Ovary (tissue), 9 donors: ENCODE results near the gene MYOCOS. TPM values are rescaled to one million over a fixed set of nuclear protein-coding genes. Genes with fewer than 3 reads are reported as not detected.

Experiments used
- DNase-seq, 5 donors: peaks; one replicate each; pipeline ENCODE4 v3.0.0-alpha.2; 2019 to 2020
- H3K27ac ChIP-seq, 2 donors: fragments of 200-600 bp; one replicate each; pipeline versions ENCODE4 v1.5.1 to v1.8.0; 2019 to 2022
- H3K27me3 ChIP-seq: fragments of 200-600 bp; one replicate; pipeline ENCODE4 v1.8.0; 2022
- H3K36me3 ChIP-seq: fragments of 200-600 bp; sonication (generic); one replicate; pipeline ENCODE4 v1.5.1; 2019
- H3K4me1 ChIP-seq: one replicate; pipeline ENCODE4 v1.8.1; 2013; ENCODE audit warnings: mild to moderate bottlenecking, moderate library complexity; ENCODE audit not compliant: insufficient read depth
- H3K4me3 ChIP-seq: fragments of 200-600 bp; sonication (generic); one replicate; pipeline ENCODE4 v1.5.1; 2017
- H3K9me3 ChIP-seq, 2 donors: fragments of 200-600 bp in 1 of 2; sonication (generic) in 1 of 2; one replicate each; pipeline versions ENCODE4 v1.5.1 to v1.8.1; 2013 to 2019; ENCODE audit warnings: mild to moderate bottlenecking in 1 of 2, moderate library complexity in 1 of 2
- EP300 ChIP-seq: sonication (generic); formaldehyde crosslinking; IDR thresholded peaks from one replicate; pipeline ENCODE4 v1.6.1; 2017; ENCODE audit warnings: antibody characterized with exemption
- POLR2A ChIP-seq: fragments of 450-650 bp; IDR thresholded peaks from one replicate; pipeline ENCODE4 v1.6.1; 2017; ENCODE audit warnings: antibody characterized with exemption, mild to moderate bottlenecking, moderate library complexity
- WGBS, 3 donors: extraction: QIAGEN DNeasy Blood & Tissue Kit in 1 of 3; methylation state at CpG; one replicate each; pipeline versions ENCODE4 v1.1.5 to v1.1.7; 2013 to 2017; 5-methylcytosine and 5-hydroxymethylcytosine counted together
- intact Hi-C, 4 donors: fragments of 100-400 bp; cut with DNase I; formaldehyde crosslinking; loops; one replicate each; pipeline versions ENCODE4 v1.11.0 to v1.15.1; 2022 to 2023
- polyA plus RNA-seq, 2 donors: library from polyadenylated mRNA; stranded (reverse); fragments of 200-250 nt in 1 of 2; fragments of 350-450 nt in 1 of 2; fragmentation: Illumina TruSeq in 1 of 2; extraction: RNeasy Lipid Tissue Mini Kit (QIAGEN cat#74804) in 1 of 2; gene quantifications; one replicate each; pipeline ENCODE4 v1.2.3, GENCODE V29; 2013 to 2014
- total RNA-seq, 7 donors: library from RNA; depleted of rRNA in 2 of 7; stranded (reverse); fragments of >200 nt in 2 of 7; fragmentation: NEBNext Ultra II Directional in 3 of 7; extraction: Animal tissue kit (Norgen Biotek cat#: 25700) in 3 of 7; gene quantifications; one replicate each; pipeline versions ENCODE4 v1.1.0 to v1.2.4, GENCODE V29; 2016 to 2023
- TF ChIP-seq, protein P1 (sequence below), 3 donors: fragments of 450-650 bp in 2 of 3; fragments of 200-600 bp in 1 of 3; IDR thresholded peaks; one replicate each; pipeline versions ENCODE4 v1.5.1 to v1.8.0; 2016 to 2022; ENCODE audit warnings: antibody characterized with exemption in 3 of 3, mild to moderate bottlenecking in 1 of 3
- donor health status: DM: no; HTN: no; CAD: no; lungs with moderate emphysema.
- donor health status: DM: no; HTN: no; CAD: no.
- donor health status: Bipolar disorder and iron deficiency.
- donor health status: DM: yes; HTN: yes; CAD: no.
- donor health status: DM: no; HTN: no; CAD: no.
- donor health status: DM: yes; HTN: yes; CAD: no.

Gene MYOCOS
- total and polyA plus RNA-seq, 9 donors = 0.08 to 0.57 TPM; not detected in 7

DNA sequence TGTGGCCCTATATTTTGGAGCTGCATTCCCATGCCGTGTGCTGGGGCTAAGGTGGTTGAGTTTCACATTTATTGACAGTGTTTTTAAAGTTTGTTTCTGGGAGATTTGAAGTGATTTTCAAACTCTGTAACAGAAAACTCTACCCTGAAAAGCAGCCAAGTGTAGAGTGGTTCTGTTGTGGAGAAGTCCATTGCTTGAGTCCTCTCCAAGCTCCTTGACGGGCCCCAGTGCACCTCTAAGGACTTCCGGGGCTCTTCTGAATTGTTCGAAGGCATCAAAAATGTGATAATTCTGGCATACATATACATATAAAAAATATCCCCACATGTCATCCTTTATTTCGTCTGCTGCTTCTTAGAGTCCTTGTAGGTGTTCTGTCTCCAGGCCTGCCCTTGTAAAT, 5.0 kb downstream of the MYOCOS start:
- no peak overlapping the region for H3K27ac ChIP-seq
- WGBS, 3 donors = 74 to 90% (median 80%) methylated on average over 5 of the region's 5 CpGs
- no peak for TF ChIP-seq EP300
- no peak for TF ChIP-seq POLR2A
- TF ChIP-seq, protein P1, sequence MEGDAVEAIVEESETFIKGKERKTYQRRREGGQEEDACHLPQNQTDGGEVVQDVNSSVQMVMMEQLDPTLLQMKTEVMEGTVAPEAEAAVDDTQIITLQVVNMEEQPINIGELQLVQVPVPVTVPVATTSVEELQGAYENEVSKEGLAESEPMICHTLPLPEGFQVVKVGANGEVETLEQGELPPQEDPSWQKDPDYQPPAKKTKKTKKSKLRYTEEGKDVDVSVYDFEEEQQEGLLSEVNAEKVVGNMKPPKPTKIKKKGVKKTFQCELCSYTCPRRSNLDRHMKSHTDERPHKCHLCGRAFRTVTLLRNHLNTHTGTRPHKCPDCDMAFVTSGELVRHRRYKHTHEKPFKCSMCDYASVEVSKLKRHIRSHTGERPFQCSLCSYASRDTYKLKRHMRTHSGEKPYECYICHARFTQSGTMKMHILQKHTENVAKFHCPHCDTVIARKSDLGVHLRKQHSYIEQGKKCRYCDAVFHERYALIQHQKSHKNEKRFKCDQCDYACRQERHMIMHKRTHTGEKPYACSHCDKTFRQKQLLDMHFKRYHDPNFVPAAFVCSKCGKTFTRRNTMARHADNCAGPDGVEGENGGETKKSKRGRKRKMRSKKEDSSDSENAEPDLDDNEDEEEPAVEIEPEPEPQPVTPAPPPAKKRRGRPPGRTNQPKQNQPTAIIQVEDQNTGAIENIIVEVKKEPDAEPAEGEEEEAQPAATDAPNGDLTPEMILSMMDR (IDR thresholded peaks at IDR 0.05) = no peak

GRCh38 chr1:171628225-171628624, 6.2 kb downstream of the MYOCOS start:
- intact Hi-C loops = no loop called here
- TF ChIP-seq, protein P1 (IDR thresholded peaks at IDR 0.05) = no peak
- TF ChIP-seq EP300 = no peak
- no peak for TF ChIP-seq POLR2A
- Histone ChIP-seq H3K27me3 (no peaks in the 10 kb centered on the region), H3K4me1 (no peaks in the 10 kb centered on the region), H3K9me3 (no peaks in the 10 kb centered on the region), H3K27ac (no peak overlapping the region), H3K4me3 (no peak overlapping the region), H3K36me3 (no peaks in the 10 kb centered on the region)
- 67 to 74% (median 72%) methylated on average over 2 of the region's 2 CpGs for WGBS, 3 donors
- DNase-seq = no peak

More for the DNA sequence above, 5.0 kb downstream of the MYOCOS start:
- H3K9me3 ChIP-seq = no peaks in the 10 kb centered on the region
- no peak overlapping the region for H3K4me3 ChIP-seq
- no peak for DNase-seq
- H3K4me1 ChIP-seq = no peaks in the 10 kb centered on the region
- intact Hi-C loops = no loop called here
- H3K36me3 ChIP-seq = no peaks in the 10 kb centered on the region
- H3K27me3 ChIP-seq = no peaks in the 10 kb centered on the region

GRCh38 chr1:171635661-171636060, 13.6 kb downstream of the MYOCOS start:
- intact Hi-C loops = no loop called here
- DNase-seq = no peak
- no peak for TF ChIP-seq POLR2A
- TF ChIP-seq, protein P1 (IDR thresholded peaks at IDR 0.05) = no peak
- TF ChIP-seq EP300 = no peak
- WGBS, 3 donors = 69 to 84% (median 80%) methylated on average over 2 of the region's 2 CpGs
- no peaks in the 10 kb centered on the region for H3K4me1 ChIP-seq
- H3K4me3 ChIP-seq = no peak overlapping the region
- no peaks in the 10 kb centered on the region for H3K27me3 ChIP-seq
- H3K36me3 ChIP-seq = no peaks in the 10 kb centered on the region
- no peaks in the 10 kb centered on the region for H3K9me3 ChIP-seq
- H3K27ac ChIP-seq = no peak overlapping the region

DNA sequence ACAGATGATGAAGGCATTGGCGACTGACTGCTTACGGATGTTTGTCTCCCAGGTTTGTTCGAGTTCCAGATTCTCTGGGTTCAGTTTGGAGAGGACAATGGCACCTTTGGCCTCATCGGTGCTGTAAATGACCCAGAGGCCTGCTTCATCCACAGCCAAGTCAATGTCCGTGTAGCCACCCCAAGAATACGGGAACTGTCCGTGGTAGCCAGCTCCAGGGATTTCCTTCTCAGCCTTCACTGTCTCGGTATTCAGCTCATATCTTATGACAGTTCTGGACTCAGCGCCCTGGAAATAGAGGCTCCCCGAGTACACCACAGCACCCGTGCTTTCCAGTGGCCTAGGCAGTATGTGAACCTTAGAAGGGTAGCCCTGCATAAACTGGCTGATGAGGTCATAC, 14.1 kb downstream of the MYOCOS start:
- 61 to 73% (median 70%) methylated on average over 11 of the region's 11 CpGs for WGBS, 3 donors

More for the DNA sequence above, 14.1 kb downstream of the MYOCOS start:
- H3K27ac ChIP-seq = no peak overlapping the region
- H3K4me1 ChIP-seq = no peaks in the 10 kb centered on the region
- no peak overlapping the region for H3K4me3 ChIP-seq
- TF ChIP-seq EP300 = no peak
- TF ChIP-seq POLR2A = no peak
- TF ChIP-seq, protein P1 (IDR thresholded peaks at IDR 0.05) = no peak
- DNase-seq = no peak
- H3K36me3 ChIP-seq = no peaks in the 10 kb centered on the region
- H3K9me3 ChIP-seq = no peaks in the 10 kb centered on the region
- H3K27me3 ChIP-seq = no peaks in the 10 kb centered on the region
- intact Hi-C loops = no loop called here
